Activated CD8-positive, alpha-beta memory T cell treated with anti-CD3 and anti-CD28 coated beads for 24 hours (primary cell): ENCODE measurements around the gene KDM3B.
"Not testable (repeated sequence)": the region's sequence is repeated elsewhere in the genome, so short reads cannot be mapped to it uniquely, and the experiment has no call there.

ENCODE experiments used
- DNase-seq: peaks from one replicate; pipeline ENCODE4 v3.0.0-alpha.2; 2020

The KDM3B gene

GRCh38 chr5:138468966-138469539, 116.6 kb downstream of the KDM3B start:
- DNase-seq: no peak

- no peak for DNase-seq
Measured at GRCh38 chr5:138469540-138470321, 117.2 kb downstream of the KDM3B start.

GRCh38 chr5:138470322-138471051, 118.0 kb downstream of the KDM3B start:
- DNase-seq: no peak

GRCh38 chr5:138471052-138471361, 118.5 kb downstream of the KDM3B start:
- DNase-seq: no peak

- DNase-seq: no peak
Measured at GRCh38 chr5:138472353-138472752, 119.9 kb downstream of the KDM3B start.

GRCh38 chr5:138473151-138473550, 120.7 kb downstream of the KDM3B start:
- DNase-seq: not testable (repeated sequence)

GRCh38 chr5:138476918-138477317, 124.4 kb downstream of the KDM3B start:
- no peak for DNase-seq

GRCh38 chr5:138482638-138483037, 130.2 kb downstream of the KDM3B start:
- DNase-seq: no peak
